Small intestine (tissue), 7 donors: ENCODE results near the gene SCN8A. TPM values are rescaled to one million over a fixed set of nuclear protein-coding genes. Genes with fewer than 3 reads are reported as not detected.
"Not testable (repeated sequence)": the region's sequence is repeated elsewhere in the genome, so short reads cannot be mapped to it uniquely, and the experiment has no call there.

ENCODE experiments used
- DNase-seq, 2 donors: peaks; one replicate each; pipeline versions ENCODE4 v3.0.0 to v3.0.0-alpha.2; 2013
- FAIRE-seq: peaks from 2 replicates; lab custom pipeline; 2012; peaks lifted over from hg19 to GRCh38; lab: Jason Lieb, UNC
- H3K27ac ChIP-seq, 3 donors: one replicate each; pipeline ENCODE4 v1.5.1; 2013; ENCODE audit warnings: low read length in 2 of 3, mild to moderate bottlenecking in 2 of 3, control low read depth in 1 of 3, inconsistent platforms in 1 of 3, low read depth in 1 of 3, moderate library complexity in 1 of 3
- H3K27me3 ChIP-seq, 3 donors: one replicate each; pipeline ENCODE4 v1.6.1; 2013; ENCODE audit warnings: low read length in 3 of 3, inconsistent platforms in 1 of 3; ENCODE audit not compliant: control insufficient read depth in 3 of 3, insufficient read depth in 3 of 3
- H3K36me3 ChIP-seq, 3 donors: one replicate each; pipeline ENCODE4 v1.6.1; 2013; ENCODE audit warnings: low read length in 3 of 3, inconsistent platforms in 1 of 3, low read depth in 1 of 3, mild to moderate bottlenecking in 1 of 3, moderate library complexity in 1 of 3; ENCODE audit not compliant: control insufficient read depth in 3 of 3, insufficient read depth in 2 of 3
- H3K4me1 ChIP-seq, 3 donors: one replicate each; pipeline ENCODE4 v1.6.1; 2013; ENCODE audit warnings: low read length in 2 of 3, inconsistent platforms in 1 of 3, low read depth in 1 of 3, mild to moderate bottlenecking in 1 of 3, moderate library complexity in 1 of 3; ENCODE audit not compliant: control insufficient read depth in 3 of 3, insufficient read depth in 2 of 3
- H3K4me3 ChIP-seq, 3 donors: one replicate each; pipeline ENCODE4 v1.5.1; 2013; ENCODE audit warnings: low read length in 3 of 3, control low read depth in 1 of 3, inconsistent platforms in 1 of 3, low read depth in 1 of 3, mild to moderate bottlenecking in 1 of 3, moderate library complexity in 1 of 3
- H3K9me3 ChIP-seq, 2 donors: one replicate each; pipeline ENCODE4 v1.6.1; 2013; ENCODE audit warnings: low read depth in 1 of 2, low read length in 1 of 2; ENCODE audit not compliant: control insufficient read depth in 2 of 2, insufficient read depth in 1 of 2
- WGBS, 3 donors: extraction: QIAGEN DNeasy Blood & Tissue Kit; methylation state at CpG; one replicate each; pipeline ENCODE4 v1.1.7; 2013; 5-methylcytosine and 5-hydroxymethylcytosine counted together
- polyA plus RNA-seq, 4 donors: library from polyadenylated mRNA; stranded (reverse) in 3 of 4; unstranded in 1 of 4; fragments of 200-250 nt in 3 of 4; fragments of 120-200 nt in 1 of 4; gene quantifications; one replicate each; pipeline versions ENCODE4 v1.2.1 to v1.2.3, GENCODE V29; 2013
- donor health status: healthy with polysubstance abuse.
- donor health status: control.
- donor health status: control.
- donor health status: Bipolar disorder and iron deficiency.
- donor health status: healthy.

The SCN8A gene
- polyA plus RNA-seq, 4 donors, result 0.19 to 1.2 TPM; not detected in 2

GRCh38 chr12:51643951-51644350, 52.9 kb downstream of the SCN8A start:
- Histone ChIP-seq H3K27ac (no peak overlapping the region), H3K27me3 (no peaks in the 10 kb centered on the region), H3K36me3 (no peaks in the 10 kb centered on the region), H3K9me3 (peaks cover 0 to under 1% of the 10 kb centered on the region in 2 donors), H3K4me1 (no peaks in the 10 kb centered on the region), H3K4me3 (no peak overlapping the region)
- DNase-seq (no peak), FAIRE-seq (no peak)
- 79 to 92% (median 90%) methylated on average over 1 of the region's 1 CpG for WGBS, 3 donors

DNA sequence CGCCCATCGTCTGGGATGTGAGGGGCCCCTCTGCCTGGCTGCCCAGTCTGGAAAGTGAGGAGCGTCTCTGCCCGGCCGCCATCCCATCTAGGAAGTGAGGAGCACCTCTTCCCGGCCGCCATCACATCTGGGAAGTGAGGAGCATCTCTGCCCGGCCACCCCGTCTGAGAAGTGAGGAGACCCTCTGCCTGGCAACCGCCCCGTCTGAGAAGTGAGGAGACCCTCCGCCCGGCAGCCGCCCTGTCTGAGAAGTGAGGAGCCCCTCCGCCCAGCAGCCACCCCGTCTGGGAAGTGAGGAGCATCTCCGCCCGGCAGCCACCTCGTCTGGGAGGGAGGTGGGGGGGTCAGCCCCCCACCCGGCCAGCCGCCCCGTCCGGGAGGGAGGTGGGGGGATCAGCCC, 53.7 kb downstream of the SCN8A start:
- H3K36me3 ChIP-seq, H3K27ac ChIP-seq, H3K9me3 ChIP-seq, H3K4me3 ChIP-seq, DNase-seq, FAIRE-seq, H3K27me3 ChIP-seq, H3K4me1 ChIP-seq: not testable (repeated sequence)
- 94 to 100% (median 96%) methylated on average over 1 to 23 of the region's 23 CpGs for WGBS, 3 donors

- Histone ChIP-seq H3K27ac (no peak overlapping the region), H3K27me3 (peaks cover 0 to 3% (median 0%) of the 10 kb centered on the region in 3 donors), H3K4me1 (no peaks in the 10 kb centered on the region), H3K36me3 (no peaks in the 10 kb centered on the region), H3K9me3 (peaks cover 0 to 8% of the 10 kb centered on the region in 2 donors), H3K4me3 (no peak overlapping the region)
- DNase-seq (no peak), FAIRE-seq (no peak)
- WGBS, 3 donors, result 91 to 97% (median 93%) methylated on average over 2 of the region's 2 CpGs
Measured at GRCh38 chr12:51645961-51646360, 54.9 kb downstream of the SCN8A start.

DNA sequence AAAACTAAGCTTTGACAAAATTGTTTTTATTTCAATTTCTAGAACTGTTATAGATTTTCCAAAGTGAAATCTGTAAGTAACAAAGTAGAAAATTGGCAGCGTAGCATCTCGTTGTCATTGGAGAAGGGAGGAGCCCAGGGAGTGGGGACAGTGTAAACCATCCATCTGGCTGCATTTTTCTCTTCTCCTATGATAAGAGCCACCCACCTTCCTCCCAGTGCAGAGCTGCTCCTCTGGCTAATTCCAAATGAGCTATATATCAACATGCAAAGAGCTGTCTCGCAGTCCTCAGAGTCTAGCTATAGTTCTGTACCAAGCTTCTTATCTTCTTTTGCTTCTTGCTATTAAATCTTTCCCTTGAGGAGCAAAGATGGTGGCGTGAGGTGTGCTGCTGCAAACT, 56.6 kb downstream of the SCN8A start:
- H3K27ac ChIP-seq, result no peak overlapping the region
- H3K4me1 ChIP-seq, result no peaks in the 10 kb centered on the region
- no peak for FAIRE-seq
- 80 to 93% (median 83%) methylated on average over 4 of the region's 4 CpGs for WGBS, 3 donors
- no peaks in the 10 kb centered on the region for H3K36me3 ChIP-seq
- peaks cover 0 to 10% of the 10 kb centered on the region in 2 donors for H3K9me3 ChIP-seq
- no peak overlapping the region for H3K4me3 ChIP-seq
- H3K27me3 ChIP-seq, result peaks cover 0 to 3% (median 0%) of the 10 kb centered on the region in 3 donors
- no peak for DNase-seq

DNA sequence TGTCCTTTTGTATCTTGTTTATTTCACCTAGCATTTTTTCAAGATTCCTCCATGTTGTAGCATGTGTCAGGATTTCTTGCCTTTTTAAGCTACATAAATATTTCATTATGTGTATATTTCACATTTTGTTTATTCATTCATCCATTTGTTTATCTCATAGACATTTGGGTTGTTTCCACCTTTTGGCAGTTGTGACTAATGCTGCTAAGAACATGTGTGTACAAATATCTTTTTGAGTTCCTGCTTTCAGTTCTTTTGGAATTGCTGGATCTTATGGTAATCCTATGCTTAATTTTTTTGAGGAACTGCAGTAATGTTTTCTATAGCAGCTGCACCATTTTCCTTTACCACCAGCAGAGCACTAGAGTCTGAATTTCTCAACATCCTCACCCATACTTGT, 62.4 kb downstream of the SCN8A start:
- H3K36me3 ChIP-seq, result no peaks in the 10 kb centered on the region
- H3K4me3 ChIP-seq, result no peak overlapping the region
- DNase-seq (no peak), FAIRE-seq (no peak)
- H3K9me3 ChIP-seq, result peaks cover 0 to 10% of the 10 kb centered on the region in 2 donors
- peaks cover 0 to 3% (median 0%) of the 10 kb centered on the region in 3 donors for H3K27me3 ChIP-seq
- H3K4me1 ChIP-seq, result no peaks in the 10 kb centered on the region
- no peak overlapping the region for H3K27ac ChIP-seq

DNA sequence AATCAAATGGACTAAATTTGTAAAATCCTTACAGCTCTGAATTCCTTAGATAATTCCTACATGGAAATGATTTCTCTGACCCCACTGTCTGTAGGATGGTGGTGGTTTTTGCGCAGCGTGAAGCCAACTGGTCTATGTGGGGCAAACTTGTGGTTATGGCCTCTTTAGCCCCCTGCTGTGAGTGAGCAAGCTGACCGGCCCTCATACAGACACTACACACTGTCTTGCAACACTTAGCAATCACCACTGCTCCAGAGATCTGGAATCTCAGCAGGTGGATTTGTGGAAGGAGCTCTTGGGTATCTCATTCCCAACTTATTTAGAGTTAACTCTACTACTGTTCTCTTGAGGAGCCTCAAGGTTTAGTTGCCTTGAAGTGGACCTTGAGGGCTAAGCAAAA, 70.2 kb downstream of the SCN8A start:
- DNase-seq (no peak), FAIRE-seq (no peak)
- Histone ChIP-seq H3K9me3 (no peaks in the 10 kb centered on the region), H3K4me1 (no peaks in the 10 kb centered on the region), H3K36me3 (no peaks in the 10 kb centered on the region), H3K27ac (no peak overlapping the region), H3K27me3 (no peaks in the 10 kb centered on the region), H3K4me3 (no peak overlapping the region)
- WGBS, 3 donors, result 92 to 94% (median 94%) methylated on average over 3 of the region's 3 CpGs

GRCh38 chr12:51661836-51662235, 70.8 kb downstream of the SCN8A start:
- no peak overlapping the region for H3K27ac ChIP-seq

DNA sequence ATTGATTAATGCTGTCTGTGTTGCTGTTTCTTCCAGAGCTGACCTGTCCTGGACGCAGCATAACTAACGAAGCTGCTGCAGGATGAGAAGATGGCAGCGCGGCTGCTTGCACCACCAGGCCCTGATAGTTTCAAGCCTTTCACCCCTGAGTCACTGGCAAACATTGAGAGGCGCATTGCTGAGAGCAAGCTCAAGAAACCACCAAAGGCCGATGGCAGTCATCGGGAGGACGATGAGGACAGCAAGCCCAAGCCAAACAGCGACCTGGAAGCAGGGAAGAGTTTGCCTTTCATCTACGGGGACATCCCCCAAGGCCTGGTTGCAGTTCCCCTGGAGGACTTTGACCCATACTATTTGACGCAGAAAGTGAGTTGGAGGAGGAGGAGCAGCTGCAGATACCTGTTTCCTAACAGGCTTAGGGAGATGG, 71.7 kb downstream of the SCN8A start:
- peak; percentile 40 to 50 for DNase-seq
- no peak for FAIRE-seq
- 47 to 75% (median 49%) methylated on average over 11 of the region's 11 CpGs for WGBS, 3 donors
- Histone ChIP-seq H3K9me3 (no peaks in the 10 kb centered on the region), H3K4me3 (no peak overlapping the region), H3K4me1 (no peaks in the 10 kb centered on the region), H3K36me3 (no peaks in the 10 kb centered on the region), H3K27me3 (no peaks in the 10 kb centered on the region), H3K27ac (no peak overlapping the region)

More at GRCh38 chr12:51661836-51662235, 70.8 kb downstream of the SCN8A start:
- H3K9me3 ChIP-seq, result no peaks in the 10 kb centered on the region
- no peaks in the 10 kb centered on the region for H3K27me3 ChIP-seq
- H3K4me3 ChIP-seq, result no peak overlapping the region
- DNase-seq (no peak), FAIRE-seq (no peak)
- 79 to 97% (median 86%) methylated on average over 4 of the region's 4 CpGs for WGBS, 3 donors
- no peaks in the 10 kb centered on the region for H3K36me3 ChIP-seq
- no peaks in the 10 kb centered on the region for H3K4me1 ChIP-seq

DNA sequence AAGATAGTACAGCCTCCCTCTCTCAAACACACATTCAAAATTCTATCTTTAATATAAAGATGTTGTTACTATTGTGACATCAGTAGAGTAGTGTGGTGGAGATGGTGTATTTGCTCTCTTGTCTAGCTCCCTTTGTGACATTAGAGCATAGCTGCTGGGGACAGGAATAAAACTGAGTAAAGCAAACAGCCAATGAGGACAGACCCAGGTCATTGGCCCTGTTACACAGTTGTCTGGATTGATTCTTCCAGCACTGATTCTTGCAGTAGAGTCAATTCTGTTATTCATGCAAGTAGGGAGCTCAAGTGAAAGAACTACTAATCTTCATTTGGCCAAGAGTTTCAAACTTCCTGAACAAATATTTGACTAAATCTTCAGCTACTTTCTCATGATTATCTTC, 72.4 kb downstream of the SCN8A start:
- Histone ChIP-seq H3K27ac (no peak overlapping the region), H3K4me3 (no peak overlapping the region), H3K4me1 (no peaks in the 10 kb centered on the region), H3K36me3 (no peaks in the 10 kb centered on the region), H3K9me3 (no peaks in the 10 kb centered on the region), H3K27me3 (no peaks in the 10 kb centered on the region)
- DNase-seq (no peak), FAIRE-seq (no peak)
